Measurements from ENCODE around the gene RNF157. TPM values are rescaled to one million over a fixed set of nuclear protein-coding genes. Genes with fewer than 3 reads are reported as not detected.
A peak's percentile ranks its signal among the peaks of the same experiment; 100 is the strongest.

Gene RNF157
- total and polyA plus RNA-seq, 2 of the 13 experiments (the other 11 are each of a cell fraction or from before 2014, with no cell fraction given): 0.44 to 1.5 TPM

DNA sequence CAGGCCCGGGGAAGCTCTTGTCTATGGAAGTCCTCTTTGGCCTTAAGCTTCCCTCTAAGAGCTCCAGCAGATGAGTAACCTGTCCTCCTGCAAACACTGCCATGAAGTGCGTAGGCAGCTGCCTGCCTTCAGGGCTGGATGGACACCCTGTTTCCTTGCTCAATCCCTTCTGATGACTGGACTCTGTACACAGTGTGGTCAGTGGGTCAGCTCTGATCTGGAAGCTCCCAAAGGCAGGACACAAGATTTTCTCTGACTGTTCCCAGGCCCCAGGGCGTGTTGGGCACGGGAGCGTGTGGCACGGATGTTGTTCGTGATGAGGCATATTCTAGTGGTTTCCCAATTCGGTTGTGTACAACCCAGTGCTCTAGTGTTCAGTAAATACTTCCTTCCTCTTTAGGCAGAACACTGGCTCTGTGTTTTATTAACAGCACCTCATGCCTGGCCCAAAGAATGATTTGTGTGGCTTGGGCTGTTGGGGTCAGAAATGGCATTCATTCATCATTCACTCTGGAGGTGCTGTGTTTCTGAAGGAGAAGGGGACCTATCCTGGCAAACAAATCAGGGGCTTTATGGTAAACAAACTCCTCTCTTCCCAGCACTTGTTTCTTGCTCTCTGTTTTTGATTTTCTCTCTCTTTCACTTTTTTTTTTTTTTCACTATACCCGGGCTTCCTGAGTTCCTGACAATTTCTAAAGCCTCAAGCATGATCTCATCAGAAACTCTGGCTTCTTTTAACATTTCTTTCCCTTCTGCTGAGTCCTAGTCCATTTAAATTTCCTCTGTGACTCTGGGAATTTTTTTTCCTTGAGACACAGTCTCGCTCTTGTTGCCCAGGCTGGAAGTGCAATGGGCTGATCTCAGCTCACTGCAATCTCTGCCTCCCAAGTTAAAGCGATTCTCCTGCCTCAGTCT, 12.0 kb upstream of the RNF157 start (continued):
- TF ChIP-seq, protein P1, sequence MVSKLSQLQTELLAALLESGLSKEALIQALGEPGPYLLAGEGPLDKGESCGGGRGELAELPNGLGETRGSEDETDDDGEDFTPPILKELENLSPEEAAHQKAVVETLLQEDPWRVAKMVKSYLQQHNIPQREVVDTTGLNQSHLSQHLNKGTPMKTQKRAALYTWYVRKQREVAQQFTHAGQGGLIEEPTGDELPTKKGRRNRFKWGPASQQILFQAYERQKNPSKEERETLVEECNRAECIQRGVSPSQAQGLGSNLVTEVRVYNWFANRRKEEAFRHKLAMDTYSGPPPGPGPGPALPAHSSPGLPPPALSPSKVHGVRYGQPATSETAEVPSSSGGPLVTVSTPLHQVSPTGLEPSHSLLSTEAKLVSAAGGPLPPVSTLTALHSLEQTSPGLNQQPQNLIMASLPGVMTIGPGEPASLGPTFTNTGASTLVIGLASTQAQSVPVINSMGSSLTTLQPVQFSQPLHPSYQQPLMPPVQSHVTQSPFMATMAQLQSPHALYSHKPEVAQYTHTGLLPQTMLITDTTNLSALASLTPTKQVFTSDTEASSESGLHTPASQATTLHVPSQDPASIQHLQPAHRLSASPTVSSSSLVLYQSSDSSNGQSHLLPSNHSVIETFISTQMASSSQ (IDR thresholded peaks at IDR 0.05; ENCODE audit: low read depth): peak; percentile 57; the same call in 1 of the 2 replicates
- TF ChIP-seq, protein P1 (CRISPR knock-in tag; IDR thresholded peaks at IDR 0.05; ENCODE audit: borderline replicate concordance): peak; percentile 49; the same call in 1 of the 2 replicates
- TF ChIP-seq ZNF878 (CRISPR knock-in tag; IDR thresholded peaks at IDR 0.05) (peak; percentile 92), ZEB1 (IDR thresholded peaks at IDR 0.05; ENCODE audit: insufficient replicate concordance, low read depth) (peak; percentile 50), ZMYM4 (CRISPR knock-in tag; IDR thresholded peaks at IDR 0.05) (0 out of 2 replicates have a peak, but pooled peaks have one; percentile 48), CC2D1A (CRISPR knock-in tag; IDR thresholded peaks at IDR 0.05) (no peak), ZNF775 (CRISPR knock-in tag; IDR thresholded peaks at IDR 0.05; ENCODE audit: borderline replicate concordance) (0 out of 2 replicates have a peak, but pooled peaks have one; percentile 34), SOX5 (CRISPR knock-in tag; IDR thresholded peaks at IDR 0.05; ENCODE audit: borderline replicate concordance) (peak; percentile 96), ZC3H13 (CRISPR knock-in tag; IDR thresholded peaks at IDR 0.05) (no peak), JUN (CRISPR knock-in tag; IDR thresholded peaks at IDR 0.05) (peak; percentile 77), RNF2 (conservative IDR thresholded peaks at IDR 0.05; ENCODE audit: low read depth) (0 out of 2 replicates have a peak, but pooled peaks have one; percentile 35), NFYC (CRISPR knock-in tag; IDR thresholded peaks at IDR 0.05) (no peak), ZNF432 (CRISPR knock-in tag; IDR thresholded peaks at IDR 0.05; ENCODE audit: borderline replicate concordance) (no peak), HNRNPH1 (optimal IDR thresholded peaks at IDR 0.05; ENCODE audit: low read depth, low read length) (no peak), IRF2 (CRISPR knock-in tag; IDR thresholded peaks at IDR 0.05) (peak; percentile 58; the same call in 1 of the 2 replicates)
- TF ChIP-seq, protein P2, sequence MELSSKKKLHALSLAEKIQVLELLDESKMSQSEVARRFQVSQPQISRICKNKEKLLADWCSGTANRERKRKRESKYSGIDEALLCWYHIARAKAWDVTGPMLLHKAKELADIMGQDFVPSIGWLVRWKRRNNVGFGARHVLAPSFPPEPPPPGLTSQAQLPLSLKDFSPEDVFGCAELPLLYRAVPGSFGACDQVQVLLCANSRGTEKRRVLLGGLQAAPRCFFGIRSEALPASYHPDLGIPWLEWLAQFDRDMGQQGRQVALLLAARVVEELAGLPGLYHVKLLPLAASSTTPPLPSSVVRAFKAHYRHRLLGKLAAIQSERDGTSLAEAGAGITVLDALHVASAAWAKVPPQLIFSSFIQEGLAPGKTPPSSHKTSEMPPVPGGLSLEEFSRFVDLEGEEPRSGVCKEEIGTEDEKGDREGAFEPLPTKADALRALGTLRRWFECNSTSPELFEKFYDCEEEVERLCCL (CRISPR knock-in tag; IDR thresholded peaks at IDR 0.05; ENCODE audit: borderline replicate concordance): no peak
- TF ChIP-seq, protein P3, sequence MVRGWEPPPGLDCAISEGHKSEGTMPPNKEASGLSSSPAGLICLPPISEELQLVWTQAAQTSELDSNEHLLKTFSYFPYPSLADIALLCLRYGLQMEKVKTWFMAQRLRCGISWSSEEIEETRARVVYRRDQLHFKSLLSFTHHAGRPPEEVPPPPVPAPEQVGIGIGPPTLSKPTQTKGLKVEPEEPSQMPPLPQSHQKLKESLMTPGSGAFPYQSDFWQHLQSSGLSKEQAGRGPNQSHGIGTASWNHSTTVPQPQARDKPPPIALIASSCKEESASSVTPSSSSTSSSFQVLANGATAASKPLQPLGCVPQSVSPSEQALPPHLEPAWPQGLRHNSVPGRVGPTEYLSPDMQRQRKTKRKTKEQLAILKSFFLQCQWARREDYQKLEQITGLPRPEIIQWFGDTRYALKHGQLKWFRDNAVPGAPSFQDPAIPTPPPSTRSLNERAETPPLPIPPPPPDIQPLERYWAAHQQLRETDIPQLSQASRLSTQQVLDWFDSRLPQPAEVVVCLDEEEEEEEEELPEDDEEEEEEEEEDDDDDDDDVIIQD (CRISPR knock-in tag; IDR thresholded peaks at IDR 0.05; ENCODE audit: low read depth): peak; percentile 69; the same call in 1 of the 2 replicates
- TF ChIP-seq, protein P4, sequence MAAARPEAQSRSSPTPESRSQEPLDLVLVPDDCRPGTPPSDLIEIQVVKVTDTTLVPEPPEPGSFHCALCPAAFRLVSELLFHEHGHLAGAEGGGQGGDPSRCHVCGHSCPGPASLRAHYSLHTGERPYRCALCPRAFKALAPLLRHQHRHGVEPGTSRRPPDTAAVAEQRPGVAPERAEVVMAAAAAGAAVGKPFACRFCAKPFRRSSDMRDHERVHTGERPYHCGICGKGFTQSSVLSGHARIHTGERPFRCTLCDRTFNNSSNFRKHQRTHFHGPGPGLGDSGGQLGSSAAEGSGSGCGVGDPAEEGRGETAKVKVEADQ (CRISPR knock-in tag; IDR thresholded peaks at IDR 0.05; ENCODE audit: borderline replicate concordance): no peak
- TF ChIP-seq, protein P5, sequence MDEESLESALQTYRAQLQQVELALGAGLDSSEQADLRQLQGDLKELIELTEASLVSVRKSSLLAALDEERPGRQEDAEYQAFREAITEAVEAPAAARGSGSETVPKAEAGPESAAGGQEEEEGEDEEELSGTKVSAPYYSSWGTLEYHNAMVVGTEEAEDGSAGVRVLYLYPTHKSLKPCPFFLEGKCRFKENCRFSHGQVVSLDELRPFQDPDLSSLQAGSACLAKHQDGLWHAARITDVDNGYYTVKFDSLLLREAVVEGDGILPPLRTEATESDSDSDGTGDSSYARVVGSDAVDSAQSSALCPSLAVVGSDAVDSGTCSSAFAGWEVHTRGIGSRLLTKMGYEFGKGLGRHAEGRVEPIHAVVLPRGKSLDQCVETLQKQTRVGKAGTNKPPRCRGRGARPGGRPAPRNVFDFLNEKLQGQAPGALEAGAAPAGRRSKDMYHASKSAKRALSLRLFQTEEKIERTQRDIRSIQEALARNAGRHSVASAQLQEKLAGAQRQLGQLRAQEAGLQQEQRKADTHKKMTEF (CRISPR knock-in tag; IDR thresholded peaks at IDR 0.05): peak; percentile 91
